ENCODE results near the gene NR5A2.

NR5A2 gene

DNA sequence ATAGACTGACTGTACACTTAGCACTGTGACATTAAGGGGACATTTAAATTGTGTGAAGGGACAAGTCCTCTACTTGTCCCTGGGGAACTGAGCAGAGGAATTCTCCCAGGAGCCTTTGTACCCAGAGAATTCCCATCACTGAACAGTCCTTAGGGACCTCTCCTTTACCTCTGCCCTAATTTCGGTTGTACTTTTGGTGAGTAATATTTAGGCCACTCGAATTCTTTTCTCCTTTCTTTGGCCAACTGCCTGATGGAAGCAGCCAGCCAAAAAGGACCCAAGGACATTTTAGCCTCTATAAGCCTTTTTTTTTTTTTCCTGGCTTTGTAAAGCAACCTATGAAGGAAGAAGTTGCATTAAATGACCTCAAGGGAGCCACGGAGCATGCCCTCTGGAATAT lies 71.5 kb downstream of the NR5A2 start:
- Mint-ChIP-seq H3K4me3 (no peak overlapping the region), H3K4me1 (ENCODE audit: low read depth) (peaks cover 3% of the 10 kb centered on the region), H3K36me3 (ENCODE audit: low read depth) (no peaks in the 10 kb centered on the region), H3K9me3 (no peaks in the 10 kb centered on the region), H3K27me3 (ENCODE audit: low read depth) (peaks cover 16% of the 10 kb centered on the region), H3K27ac (no peak overlapping the region)
- no peak for DNase-seq (ENCODE audit: low spot score)

GRCh38 chr1:200103966-200104583 lies 76.6 kb downstream of the NR5A2 start:
- H3K36me3 Mint-ChIP-seq (ENCODE audit: low read depth), result no peaks in the 10 kb centered on the region
- no peak overlapping the region for H3K27ac Mint-ChIP-seq
- H3K9me3 Mint-ChIP-seq, result no peaks in the 10 kb centered on the region
- H3K27me3 Mint-ChIP-seq (ENCODE audit: low read depth), result peaks cover 9% of the 10 kb centered on the region
- no peak for DNase-seq (ENCODE audit: low spot score)
- H3K4me1 Mint-ChIP-seq (ENCODE audit: low read depth), result peaks cover 4% of the 10 kb centered on the region
- no peak overlapping the region for H3K4me3 Mint-ChIP-seq

- Mint-ChIP-seq H3K27ac (no peak overlapping the region), H3K36me3 (ENCODE audit: low read depth) (no peaks in the 10 kb centered on the region), H3K27me3 (ENCODE audit: low read depth) (peaks cover 17% of the 10 kb centered on the region), H3K4me1 (ENCODE audit: low read depth) (peaks cover 4% of the 10 kb centered on the region), H3K4me3 (no peak overlapping the region), H3K9me3 (no peaks in the 10 kb centered on the region)
- no peak for DNase-seq (ENCODE audit: low spot score)
Measured at GRCh38 chr1:200107004-200107470, 79.5 kb downstream of the NR5A2 start.

DNA sequence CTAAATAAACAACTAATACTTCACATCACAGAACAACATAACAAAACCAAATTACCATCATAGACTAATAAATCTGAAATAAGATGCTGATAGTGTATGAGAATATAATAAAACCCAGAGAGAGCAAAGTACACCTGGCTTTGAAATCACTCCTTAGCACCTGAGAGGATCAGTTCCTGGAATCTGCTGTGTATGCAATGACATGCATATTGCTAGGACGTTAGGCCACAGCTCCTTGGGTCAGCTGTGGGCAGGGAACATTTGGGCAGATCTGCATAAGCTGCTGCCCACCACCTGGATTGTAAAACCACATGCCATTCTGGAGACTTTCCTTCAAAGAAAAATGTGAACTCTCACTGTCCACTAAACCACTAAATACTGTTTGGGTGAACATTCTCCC lies 81.1 kb downstream of the NR5A2 start:
- Mint-ChIP-seq H3K36me3 (ENCODE audit: low read depth) (no peaks in the 10 kb centered on the region), H3K4me3 (no peak overlapping the region), H3K9me3 (no peaks in the 10 kb centered on the region), H3K4me1 (ENCODE audit: low read depth) (peaks cover 1% of the 10 kb centered on the region), H3K27me3 (ENCODE audit: low read depth) (peaks cover 16% of the 10 kb centered on the region), H3K27ac (no peak overlapping the region)
- no peak for DNase-seq (ENCODE audit: low spot score)

DNA sequence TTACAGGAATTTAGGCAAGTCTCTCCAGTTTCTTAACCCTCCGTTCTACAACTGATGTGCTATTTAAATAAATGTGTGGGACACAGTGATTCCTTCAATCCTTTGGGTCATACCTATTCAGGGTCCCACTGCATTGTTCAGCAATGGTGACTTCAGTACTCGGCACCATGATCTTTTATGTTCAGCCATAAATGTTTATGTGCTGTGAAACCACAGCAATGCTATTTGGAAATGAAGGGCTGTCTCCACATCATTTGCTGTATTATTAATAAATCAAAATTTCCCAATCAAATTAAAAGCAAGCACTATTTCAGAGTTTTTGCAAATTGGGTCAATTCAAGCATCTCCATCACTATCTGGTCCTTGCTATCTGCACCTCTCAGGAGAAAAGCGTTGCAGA lies 84.8 kb downstream of the NR5A2 start:
- H3K27ac Mint-ChIP-seq, result no peak overlapping the region
- no peak overlapping the region for H3K4me3 Mint-ChIP-seq
- H3K4me1 Mint-ChIP-seq (ENCODE audit: low read depth), result no peaks in the 10 kb centered on the region
- H3K36me3 Mint-ChIP-seq (ENCODE audit: low read depth), result no peaks in the 10 kb centered on the region
- peaks cover 22% of the 10 kb centered on the region for H3K27me3 Mint-ChIP-seq (ENCODE audit: low read depth)
- DNase-seq (ENCODE audit: low spot score), result no peak
- no peaks in the 10 kb centered on the region for H3K9me3 Mint-ChIP-seq

GRCh38 chr1:200115532-200115931 lies 88.0 kb downstream of the NR5A2 start:
- no peaks in the 10 kb centered on the region for H3K36me3 Mint-ChIP-seq (ENCODE audit: low read depth)
- H3K9me3 Mint-ChIP-seq, result no peaks in the 10 kb centered on the region
- no peak overlapping the region for H3K27ac Mint-ChIP-seq
- H3K4me3 Mint-ChIP-seq, result no peak overlapping the region
- peaks cover 17% of the 10 kb centered on the region for H3K27me3 Mint-ChIP-seq (ENCODE audit: low read depth)
- H3K4me1 Mint-ChIP-seq (ENCODE audit: low read depth), result no peaks in the 10 kb centered on the region
- DNase-seq (ENCODE audit: low spot score), result no peak

GRCh38 chr1:200116324-200116723 lies 88.8 kb downstream of the NR5A2 start:
- no peaks in the 10 kb centered on the region for H3K36me3 Mint-ChIP-seq (ENCODE audit: low read depth)
- H3K4me1 Mint-ChIP-seq (ENCODE audit: low read depth), result no peaks in the 10 kb centered on the region
- H3K9me3 Mint-ChIP-seq, result no peaks in the 10 kb centered on the region
- no peak overlapping the region for H3K4me3 Mint-ChIP-seq
- no peak overlapping the region for H3K27ac Mint-ChIP-seq
- no peak for DNase-seq (ENCODE audit: low spot score)
- peaks cover 19% of the 10 kb centered on the region for H3K27me3 Mint-ChIP-seq (ENCODE audit: low read depth)

GRCh38 chr1:200118779-200119505 lies 91.4 kb downstream of the NR5A2 start:
- Mint-ChIP-seq H3K9me3 (no peaks in the 10 kb centered on the region), H3K4me3 (no peak overlapping the region), H3K4me1 (ENCODE audit: low read depth) (no peaks in the 10 kb centered on the region), H3K27me3 (ENCODE audit: low read depth) (peaks cover 29% of the 10 kb centered on the region), H3K27ac (no peak overlapping the region), H3K36me3 (ENCODE audit: low read depth) (no peaks in the 10 kb centered on the region)
- no peak for DNase-seq (ENCODE audit: low spot score)

GRCh38 chr1:200121421-200121820 lies 93.9 kb downstream of the NR5A2 start:
- Mint-ChIP-seq H3K27ac (no peak overlapping the region), H3K27me3 (ENCODE audit: low read depth) (peaks cover 26% of the 10 kb centered on the region), H3K4me3 (no peak overlapping the region), H3K36me3 (ENCODE audit: low read depth) (no peaks in the 10 kb centered on the region), H3K4me1 (ENCODE audit: low read depth) (no peaks in the 10 kb centered on the region), H3K9me3 (no peaks in the 10 kb centered on the region)
- DNase-seq (ENCODE audit: low spot score), result no peak

GRCh38 chr1:200124309-200124708 lies 96.8 kb downstream of the NR5A2 start:
- DNase-seq (ENCODE audit: low spot score), result no peak
- H3K36me3 Mint-ChIP-seq (ENCODE audit: low read depth), result no peaks in the 10 kb centered on the region
- H3K4me1 Mint-ChIP-seq (ENCODE audit: low read depth), result peaks cover 3% of the 10 kb centered on the region
- H3K27me3 Mint-ChIP-seq (ENCODE audit: low read depth), result peaks cover 27% of the 10 kb centered on the region
- H3K9me3 Mint-ChIP-seq, result no peaks in the 10 kb centered on the region
- no peak overlapping the region for H3K27ac Mint-ChIP-seq
- H3K4me3 Mint-ChIP-seq, result no peak overlapping the region

DNA sequence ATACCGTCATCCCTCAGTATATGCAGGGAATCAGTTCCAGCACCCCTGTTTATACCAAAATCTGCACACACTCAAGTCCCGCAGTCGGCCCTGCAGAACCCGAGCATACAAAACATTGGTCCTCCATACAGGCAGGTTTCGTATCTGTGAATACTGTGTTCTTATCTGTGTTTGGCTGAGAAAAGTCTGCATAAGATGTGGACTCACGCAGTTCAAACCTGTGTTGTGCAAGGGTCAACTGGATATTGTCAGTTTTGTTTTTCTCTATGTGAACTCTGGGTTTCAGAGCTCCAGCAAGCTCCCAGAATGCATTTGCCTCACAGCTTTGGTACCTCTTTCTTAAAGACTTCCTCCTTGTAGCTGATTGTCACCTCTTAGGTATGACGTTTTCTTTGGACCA lies 100.6 kb downstream of the NR5A2 start:
- Mint-ChIP-seq H3K9me3 (no peaks in the 10 kb centered on the region), H3K36me3 (ENCODE audit: low read depth) (no peaks in the 10 kb centered on the region), H3K27me3 (ENCODE audit: low read depth) (peaks cover 28% of the 10 kb centered on the region), H3K27ac (no peak overlapping the region), H3K4me3 (no peak overlapping the region), H3K4me1 (ENCODE audit: low read depth) (peaks cover 25% of the 10 kb centered on the region)
- DNase-seq (ENCODE audit: low spot score), result no peak

DNA sequence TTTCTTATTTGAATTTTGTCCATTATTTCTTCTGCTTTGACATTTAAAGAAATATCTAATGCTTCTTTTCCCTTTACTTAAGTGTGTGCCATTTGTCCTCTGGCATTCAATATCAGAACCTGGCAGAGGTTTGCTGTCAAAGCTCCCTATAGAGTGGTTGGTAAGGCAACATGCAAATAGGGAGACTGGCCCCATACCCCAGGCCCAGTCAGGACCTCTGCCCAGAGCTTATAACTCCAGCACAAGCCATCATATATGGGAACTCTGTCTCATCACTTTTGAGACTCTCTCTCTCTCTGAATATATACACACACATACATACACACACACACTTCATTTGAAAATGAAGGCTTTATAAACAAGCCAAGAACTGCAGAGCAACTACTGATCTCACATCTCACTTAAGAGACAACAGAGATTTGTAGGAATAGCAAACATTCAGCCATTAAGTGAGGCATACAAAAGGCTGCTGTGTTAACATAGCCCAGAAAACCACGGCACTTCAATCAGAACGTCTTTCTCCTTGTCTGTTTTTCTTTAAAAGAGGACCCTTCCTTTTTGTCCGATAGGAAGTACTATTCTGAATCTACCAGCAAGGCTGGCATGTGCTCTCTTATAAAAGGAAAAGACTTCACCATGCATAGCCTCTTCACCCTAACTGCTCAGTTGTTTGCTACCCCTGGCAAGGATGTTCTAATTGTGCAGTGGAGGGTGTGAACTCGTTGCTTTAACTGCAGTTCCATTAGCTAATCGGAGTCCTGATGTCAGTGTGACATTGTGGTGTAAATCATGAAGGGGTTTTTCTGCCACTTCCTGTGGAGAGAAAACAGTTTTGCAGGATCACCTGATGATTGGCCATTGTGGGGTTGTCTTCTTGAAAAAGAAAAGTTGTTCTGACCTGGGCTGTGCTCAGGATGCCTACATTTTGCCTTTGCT lies 101.7 kb downstream of the NR5A2 start:
- peak overlapping the region; percentile 17 for H3K4me3 Mint-ChIP-seq
- peaks cover 24% of the 10 kb centered on the region for H3K27me3 Mint-ChIP-seq (ENCODE audit: low read depth)
- no peak for DNase-seq (ENCODE audit: low spot score)
- peaks cover 25% of the 10 kb centered on the region for H3K4me1 Mint-ChIP-seq (ENCODE audit: low read depth)
- H3K36me3 Mint-ChIP-seq (ENCODE audit: low read depth), result no peaks in the 10 kb centered on the region
- H3K27ac Mint-ChIP-seq, result no peak overlapping the region
- H3K9me3 Mint-ChIP-seq, result no peaks in the 10 kb centered on the region

DNA sequence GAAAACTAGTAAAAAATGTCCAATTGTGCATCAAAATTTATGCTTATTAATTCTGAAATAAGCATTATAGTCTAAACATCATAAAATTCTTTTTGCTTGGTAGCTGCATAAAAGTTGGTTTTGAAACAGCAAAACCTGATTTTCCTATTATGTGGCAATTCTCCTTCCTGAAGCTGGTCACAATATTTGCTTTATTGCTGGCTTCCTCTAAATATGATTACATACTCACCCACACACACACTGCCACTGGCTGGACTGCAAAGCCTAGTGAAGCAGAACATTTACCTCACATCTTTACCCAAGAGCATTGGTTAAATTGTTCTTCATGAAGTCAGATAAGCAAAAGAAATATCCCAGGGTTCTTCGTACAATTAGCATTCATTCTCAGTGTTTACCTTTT lies 103.0 kb downstream of the NR5A2 start:
- H3K27me3 Mint-ChIP-seq (ENCODE audit: low read depth), result peaks cover 25% of the 10 kb centered on the region
- no peaks in the 10 kb centered on the region for H3K36me3 Mint-ChIP-seq (ENCODE audit: low read depth)
- no peak overlapping the region for H3K4me3 Mint-ChIP-seq
- no peak for DNase-seq (ENCODE audit: low spot score)
- H3K27ac Mint-ChIP-seq, result no peak overlapping the region
- peaks cover 25% of the 10 kb centered on the region for H3K4me1 Mint-ChIP-seq (ENCODE audit: low read depth)
- no peaks in the 10 kb centered on the region for H3K9me3 Mint-ChIP-seq

- H3K4me3 Mint-ChIP-seq, result no peak overlapping the region
- no peak overlapping the region for H3K27ac Mint-ChIP-seq
- H3K27me3 Mint-ChIP-seq (ENCODE audit: low read depth), result peaks cover 25% of the 10 kb centered on the region
- no peaks in the 10 kb centered on the region for H3K36me3 Mint-ChIP-seq (ENCODE audit: low read depth)
- peaks cover 25% of the 10 kb centered on the region for H3K4me1 Mint-ChIP-seq (ENCODE audit: low read depth)
- DNase-seq (ENCODE audit: low spot score), result no peak
- no peaks in the 10 kb centered on the region for H3K9me3 Mint-ChIP-seq
Measured at GRCh38 chr1:200131551-200132125, 104.1 kb downstream of the NR5A2 start.
